GM19035 (cell line): ENCODE results near the gene GLRX.
"Not testable (repeated sequence)": the region's sequence is repeated elsewhere in the genome, so short reads cannot be mapped to it uniquely, and the experiment has no call there.

Experiments
- ATAC-seq: cut with Tn5 transposase; IDR thresholded peaks from one replicate; pipeline ENCODE4 v1.9.1; 2021; ENCODE audit not compliant: unreplicated experiment

GLRX gene

DNA sequence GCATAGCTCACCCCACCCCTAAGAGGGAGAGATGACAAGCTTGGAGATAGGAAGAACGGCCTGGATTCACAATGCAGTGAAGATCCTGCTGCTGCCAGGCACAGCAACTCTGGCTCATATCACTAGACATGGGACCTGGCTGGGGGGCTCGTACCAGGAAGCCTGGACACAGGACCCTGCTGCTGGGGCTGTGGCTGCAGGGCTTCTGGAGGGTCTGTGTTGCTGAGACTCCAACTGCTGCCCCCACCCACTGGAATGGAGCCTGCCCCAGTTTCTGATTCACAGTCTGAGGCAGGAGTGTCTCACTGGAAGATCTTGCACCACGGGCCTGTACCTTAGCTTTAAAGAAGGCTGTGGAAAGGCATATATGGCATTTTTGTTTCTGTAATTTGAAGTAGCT is 31.0 kb upstream of the GLRX start:
- no peak for ATAC-seq

GRCh38 chr5:95852567-95852966 is 30.0 kb upstream of the GLRX start:
- no peak for ATAC-seq

- ATAC-seq, result not testable (repeated sequence)
Observed at GRCh38 chr5:95851141-95851540, 28.6 kb upstream of the GLRX start.

DNA sequence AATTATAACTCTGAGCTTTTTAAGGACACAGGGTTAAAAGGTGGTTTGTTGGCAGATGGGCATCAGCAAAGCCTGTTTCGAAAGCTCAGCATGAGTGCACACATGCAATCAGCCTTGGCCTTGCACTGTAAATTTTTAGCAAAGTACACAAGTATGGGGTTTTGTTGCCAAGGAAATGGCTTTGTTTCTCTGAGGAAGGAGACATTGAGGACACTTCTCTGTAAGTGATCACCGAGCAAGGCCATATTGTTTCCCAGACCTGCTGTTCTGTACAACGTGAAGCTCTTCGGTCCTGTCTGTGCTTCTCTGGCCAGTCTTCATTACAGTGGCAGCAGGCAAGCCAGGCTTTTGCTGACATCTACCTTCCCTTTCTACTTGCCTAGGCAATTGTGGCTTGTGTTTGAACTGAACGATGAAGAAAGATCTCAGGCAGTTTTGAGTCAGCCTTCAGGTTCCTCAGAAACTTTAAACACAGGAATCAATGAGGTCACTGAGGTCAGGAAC is 27.9 kb upstream of the GLRX start:
- ATAC-seq, result no peak

GRCh38 chr5:95848701-95849100 is 26.2 kb upstream of the GLRX start:
- ATAC-seq, result no peak

DNA sequence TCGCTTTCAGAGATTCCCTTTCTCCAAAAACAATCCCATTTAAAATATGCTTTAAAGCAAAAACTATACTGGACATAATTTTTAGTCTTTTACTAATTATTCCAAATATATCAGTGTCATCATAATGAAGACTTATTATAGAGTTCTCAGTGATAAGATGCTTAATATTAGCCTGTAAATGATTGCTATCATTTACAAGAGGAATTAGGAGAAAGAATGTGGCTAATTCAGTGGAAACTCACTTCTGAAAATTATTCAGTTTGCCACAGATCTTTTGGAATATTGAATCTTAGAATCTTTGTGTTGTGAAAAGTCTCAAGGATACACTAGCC is 24.7 kb upstream of the GLRX start:
- ATAC-seq, result no peak

DNA sequence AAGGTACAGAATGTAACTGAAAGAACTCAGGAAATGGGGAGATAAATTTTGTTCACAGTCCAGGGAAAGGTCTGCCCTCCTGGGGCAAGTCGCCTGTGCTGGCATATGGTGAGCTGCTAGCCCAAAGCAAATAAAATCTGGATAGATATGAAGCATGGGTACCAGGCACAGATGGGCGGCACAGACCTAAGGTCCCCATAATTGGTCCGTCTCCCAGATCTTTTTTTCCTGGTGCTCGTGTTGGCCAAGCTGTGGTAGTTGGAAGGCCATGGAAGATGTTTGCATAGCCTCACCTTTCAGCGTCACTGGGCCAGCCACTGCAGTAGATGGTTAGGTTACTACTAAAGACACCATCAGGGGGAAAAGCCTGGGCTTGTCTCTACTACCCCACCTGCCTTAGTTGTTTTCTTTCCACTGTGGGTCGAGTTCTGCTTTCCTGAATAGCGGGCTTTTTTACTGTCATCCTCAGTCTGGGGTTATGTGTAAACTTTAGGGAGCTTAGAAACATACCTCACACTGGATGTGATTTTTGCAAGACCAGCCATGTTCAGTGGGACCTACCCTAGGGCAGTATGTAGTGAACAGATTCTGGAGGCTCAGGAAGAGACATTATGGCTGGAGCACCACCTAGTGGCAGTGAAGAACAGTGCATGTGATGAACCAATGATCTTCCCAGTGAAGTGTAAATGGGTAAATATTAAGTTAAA is 24.2 kb upstream of the GLRX start:
- ATAC-seq, result peak; percentile 68

GRCh38 chr5:95845391-95845790 is 22.9 kb upstream of the GLRX start:
- ATAC-seq, result no peak

DNA sequence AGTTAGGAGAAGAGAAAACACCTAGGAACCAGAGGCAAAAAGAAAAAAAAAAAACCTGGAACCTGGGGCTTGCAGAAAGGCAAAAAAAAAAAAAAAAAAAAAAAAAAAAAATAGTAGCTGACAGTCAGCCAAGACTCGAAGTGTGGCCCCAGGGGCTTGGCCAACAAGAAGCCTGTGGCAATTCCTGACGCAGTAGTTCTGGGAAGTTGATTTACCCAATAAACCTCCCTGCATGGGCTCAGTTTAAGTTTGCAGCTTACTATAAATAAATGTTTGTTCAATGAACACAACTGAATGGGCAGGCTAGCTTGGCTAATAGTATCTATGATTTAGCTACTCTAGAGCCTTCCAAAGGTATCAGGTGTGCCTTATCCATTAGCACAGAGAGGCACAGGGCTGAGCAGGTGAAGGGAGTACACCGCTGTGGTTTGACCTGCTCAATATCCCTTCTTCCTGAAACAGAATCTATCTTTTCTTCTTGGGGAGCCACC is 21.3 kb upstream of the GLRX start:
- no peak for ATAC-seq

DNA sequence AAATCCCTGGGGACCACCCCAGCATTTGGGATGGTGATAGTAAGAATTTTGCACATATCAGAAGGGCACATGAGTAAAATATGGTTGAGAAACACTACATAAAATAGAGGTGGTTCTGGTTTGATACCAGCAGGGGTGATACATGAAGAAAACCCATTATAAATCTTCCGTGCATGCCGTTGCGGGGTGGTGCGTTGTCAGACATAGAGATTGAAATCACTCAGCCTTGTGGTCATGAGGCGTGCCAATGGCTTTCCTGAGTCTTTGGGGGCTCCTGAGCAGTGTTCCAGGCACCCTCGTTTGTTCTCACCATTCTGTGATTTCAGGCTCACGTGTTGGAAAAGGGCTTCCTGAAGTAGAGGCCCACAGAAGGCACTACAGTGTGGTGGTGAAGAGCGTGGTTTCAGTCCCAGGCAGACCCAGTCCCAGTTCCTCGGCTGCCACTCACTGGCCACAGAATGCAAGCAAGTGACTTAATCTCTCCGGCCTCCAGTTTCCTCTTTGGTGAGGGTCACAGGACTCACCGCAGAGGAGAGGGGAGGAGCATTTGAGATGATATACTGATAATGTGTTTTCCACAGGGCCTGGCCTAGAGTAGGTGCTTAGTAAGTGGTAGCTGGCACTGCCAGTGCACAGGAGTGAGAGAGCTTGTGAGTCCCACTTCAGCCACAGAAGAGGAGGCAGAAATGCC is 20.5 kb upstream of the GLRX start:
- ATAC-seq, result peak; percentile 86

- no peak for ATAC-seq
Observed at GRCh38 chr5:95841914-95842812, 19.6 kb upstream of the GLRX start.

DNA sequence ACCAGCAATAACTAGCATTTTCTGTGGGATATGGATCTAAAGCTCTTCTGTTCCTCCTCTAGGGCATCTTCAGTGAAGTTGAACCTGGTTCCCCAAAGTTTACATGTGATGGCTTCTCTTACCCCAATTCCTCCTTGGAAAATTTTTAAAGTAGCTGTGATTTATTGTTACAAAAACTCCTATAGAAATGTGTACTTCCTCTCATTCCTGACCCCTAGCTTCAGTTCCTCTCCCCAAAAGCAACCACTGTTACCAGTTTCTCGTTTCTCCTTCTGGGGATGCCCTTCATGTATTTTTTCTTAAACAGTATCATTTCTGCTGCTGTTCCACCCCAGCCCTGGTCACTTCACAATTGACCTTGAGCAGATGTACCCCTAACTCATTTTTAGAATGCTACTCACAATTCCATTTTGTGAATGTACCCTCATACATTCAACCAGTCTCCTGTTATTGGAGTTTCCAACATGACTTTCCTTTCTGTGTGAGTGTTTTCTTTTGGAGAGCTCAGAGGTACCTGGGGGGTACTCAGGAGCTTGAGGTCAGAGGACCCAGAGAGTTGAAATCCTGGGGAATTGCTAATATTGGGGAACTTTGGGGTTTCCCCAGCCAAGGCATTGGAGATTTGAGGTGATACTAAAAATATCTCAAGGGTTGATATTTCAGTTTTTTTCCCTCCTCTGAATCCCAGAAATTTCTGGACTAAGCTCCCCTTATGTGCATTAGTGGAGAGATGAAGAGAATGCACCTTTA is 18.6 kb upstream of the GLRX start:
- ATAC-seq, result no peak

- no peak for ATAC-seq
Observed at GRCh38 chr5:95839658-95840057, 17.1 kb upstream of the GLRX start.

DNA sequence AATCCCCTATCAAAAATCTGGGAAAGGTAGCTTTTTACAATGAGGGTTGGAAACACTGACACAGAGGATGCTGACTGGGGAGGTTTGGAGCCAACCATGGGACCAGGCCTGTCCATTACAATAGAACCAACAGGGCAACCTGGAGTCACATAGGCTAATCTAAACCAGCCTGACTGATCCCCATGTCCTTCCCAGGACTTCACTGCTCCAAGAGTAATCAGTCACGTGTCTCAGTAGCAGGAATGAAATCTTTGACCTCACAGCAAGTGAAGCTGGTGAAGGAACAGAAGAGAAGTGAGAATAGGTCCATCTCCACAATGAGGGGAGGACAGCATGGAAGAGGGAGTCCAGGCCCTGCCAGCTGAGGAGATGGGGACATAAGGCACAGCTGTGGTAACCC is 16.0 kb upstream of the GLRX start:
- no peak for ATAC-seq

GRCh38 chr5:95838001-95838520 is 15.5 kb upstream of the GLRX start:
- ATAC-seq, result no peak

DNA sequence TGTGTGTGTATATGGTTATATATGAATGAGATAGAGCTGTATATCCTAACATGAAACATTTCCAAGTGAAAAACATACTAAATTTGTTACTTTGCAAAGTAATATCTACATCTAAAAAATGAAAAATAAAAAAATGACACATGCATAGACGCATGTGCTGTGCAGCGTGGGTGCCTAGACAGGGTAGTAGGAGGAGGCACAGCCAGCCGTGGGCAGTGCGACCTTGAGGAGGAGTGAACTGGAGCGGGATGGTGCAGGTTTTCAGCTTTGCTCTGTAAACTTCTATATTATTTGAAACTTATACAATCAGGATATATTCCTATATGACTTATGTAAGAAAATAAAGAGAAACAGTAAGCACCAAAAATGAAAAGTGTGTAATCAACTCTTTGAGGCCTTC is 15.0 kb upstream of the GLRX start:
- ATAC-seq, result no peak

DNA sequence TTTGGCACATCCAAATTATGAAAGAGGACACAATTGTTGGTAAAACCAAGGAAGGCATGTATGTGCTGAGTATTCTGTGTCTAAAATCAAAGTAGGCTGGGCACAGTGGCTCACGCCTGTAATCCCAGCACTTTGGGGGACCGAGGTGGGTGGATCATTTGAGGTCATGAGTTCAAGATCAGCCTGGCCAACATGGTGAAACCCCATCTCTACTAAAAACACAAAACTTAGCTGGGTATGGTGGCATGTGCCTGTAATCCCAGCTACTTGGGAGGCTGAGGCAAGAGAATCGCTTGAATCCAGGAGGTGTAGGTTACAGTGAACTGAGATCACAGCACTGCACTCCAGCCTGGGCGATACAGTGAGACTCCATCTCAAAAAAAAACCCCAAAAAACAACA is 14.4 kb upstream of the GLRX start:
- not testable (repeated sequence) for ATAC-seq

DNA sequence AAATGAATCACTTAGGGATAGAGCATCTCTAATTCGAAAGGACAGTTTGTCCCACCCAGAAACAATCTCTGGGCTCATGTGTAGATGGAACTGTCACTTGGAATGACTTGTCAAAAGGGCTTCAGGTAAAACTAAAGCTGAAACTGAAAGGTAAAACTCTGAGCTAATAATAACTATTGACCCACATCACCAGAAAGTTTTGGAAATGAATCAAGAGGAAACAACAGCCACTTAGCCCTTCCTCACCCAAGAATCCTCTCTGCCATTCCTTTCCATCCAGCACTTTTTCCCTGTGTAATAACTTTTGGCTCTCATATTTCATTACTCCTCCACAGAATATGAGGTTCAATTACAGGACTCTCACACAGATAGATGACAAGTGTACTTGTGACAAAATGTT is 14.0 kb upstream of the GLRX start:
- ATAC-seq, result no peak

DNA sequence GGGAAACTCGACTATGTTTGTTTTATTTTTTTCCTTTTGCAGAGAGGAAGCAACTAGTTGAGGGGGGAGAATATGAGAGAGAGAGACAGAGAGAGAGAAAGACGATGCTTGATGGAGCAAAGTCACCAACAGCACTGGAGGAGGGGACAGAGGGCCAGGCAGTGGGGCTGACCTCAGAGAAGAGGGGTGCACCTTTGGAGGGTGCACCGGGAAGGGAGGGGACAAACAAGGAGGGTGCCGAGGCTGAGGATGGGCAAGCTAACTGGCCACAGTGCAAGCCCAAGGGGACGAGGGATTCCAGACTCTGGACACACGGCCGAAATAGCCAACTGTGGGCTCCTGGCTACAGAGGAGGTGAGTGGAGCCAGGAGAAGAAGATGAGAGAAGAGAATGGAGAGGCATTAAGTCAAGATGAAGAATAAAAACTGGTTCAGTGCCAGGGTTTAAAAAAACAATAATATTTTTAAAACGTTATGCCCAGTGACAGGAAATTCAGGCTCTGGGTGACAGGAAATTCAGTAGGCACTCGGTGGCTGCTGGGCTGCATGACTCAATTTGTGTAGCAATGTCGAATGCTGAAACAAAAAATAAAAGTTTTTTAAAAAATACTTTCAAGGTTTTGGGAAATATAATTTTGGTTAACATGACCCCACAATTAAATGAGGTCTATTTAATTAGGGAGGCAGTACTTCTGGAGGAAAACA is 13.3 kb upstream of the GLRX start:
- no peak for ATAC-seq

- no peak for ATAC-seq
Observed at GRCh38 chr5:95832664-95833063, 10.1 kb upstream of the GLRX start.
